NCI-H82 treated with DMSO at 0.1 percent for 48 hours (cell line): Measurements from ENCODE around the gene LSP1.

ENCODE experiments used
- DNase-seq: peaks from one replicate; lab custom pipeline; 2025; ENCODE audit not compliant: unreplicated experiment; lab: John Stamatoyannopoulos, UW

LSP1 gene

GRCh38 chr11:1824221-1825038, 28.5 kb upstream of the LSP1 start:
- DNase-seq: no peak

GRCh38 chr11:1825039-1825740, 27.7 kb upstream of the LSP1 start:
- DNase-seq: no peak

DNA sequence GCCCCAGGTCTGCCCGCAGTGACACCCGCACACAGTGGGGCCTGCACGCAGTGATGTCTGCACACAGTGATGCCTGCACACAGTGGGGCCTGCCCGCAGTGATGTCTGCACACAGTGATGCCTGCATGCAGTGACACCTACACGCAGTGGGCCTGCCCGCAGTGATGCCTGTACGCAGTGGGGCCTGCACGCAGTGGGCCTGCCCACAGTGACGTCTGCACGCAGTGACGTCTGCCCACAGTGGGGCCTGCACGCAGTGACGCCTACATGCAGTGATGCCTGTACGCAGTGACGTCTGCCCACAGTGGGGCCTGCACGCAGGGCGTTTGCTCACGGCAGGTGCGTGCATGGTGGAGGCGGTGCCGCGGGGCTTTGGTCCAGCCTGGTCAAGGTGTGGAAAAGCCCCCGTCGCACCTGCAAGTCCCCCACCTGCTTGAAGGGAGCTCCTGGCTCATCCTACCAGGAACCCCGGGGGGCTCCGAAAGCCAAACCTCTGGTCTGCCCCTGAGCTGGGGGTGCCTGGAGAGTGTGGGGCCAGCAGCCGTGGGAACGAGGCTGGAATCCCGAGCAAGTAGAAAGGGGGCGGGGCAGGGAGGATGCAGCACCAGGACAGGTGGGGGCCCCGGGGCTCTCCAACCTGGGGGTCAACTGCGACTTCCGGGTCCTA, 27.0 kb upstream of the LSP1 start:
- DNase-seq: no peak

DNA sequence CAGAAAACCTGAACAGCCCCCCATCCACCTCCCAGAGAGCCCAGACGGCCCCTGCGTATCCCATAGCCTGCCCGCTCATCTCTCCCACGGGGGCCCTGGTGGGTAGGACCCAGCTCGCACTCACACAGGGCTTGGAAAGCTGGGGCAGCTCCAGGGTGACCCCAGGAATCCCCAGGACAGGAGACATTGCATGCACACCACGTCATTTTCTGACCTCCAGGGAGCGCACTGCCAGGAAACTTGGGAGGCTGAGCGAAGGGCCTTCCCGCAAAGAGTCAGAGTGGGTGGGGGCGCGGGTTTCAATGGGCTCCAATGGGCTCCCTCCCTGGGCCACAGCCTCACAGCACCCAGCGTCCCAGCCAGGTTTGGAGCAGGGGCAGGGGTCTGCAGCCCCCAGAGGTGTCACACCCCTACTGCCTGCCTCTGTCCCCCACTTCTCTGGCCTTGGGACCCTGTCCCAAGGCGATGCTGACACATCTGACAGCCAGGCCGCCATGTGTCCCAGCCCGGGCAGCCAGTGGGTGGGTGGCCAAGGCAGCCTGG, 26.3 kb upstream of the LSP1 start:
- no peak for DNase-seq

GRCh38 chr11:1827095-1827813, 25.6 kb upstream of the LSP1 start:
- DNase-seq: no peak

- DNase-seq: no peak
Observed at GRCh38 chr11:1827931-1828330, 25.0 kb upstream of the LSP1 start.

DNA sequence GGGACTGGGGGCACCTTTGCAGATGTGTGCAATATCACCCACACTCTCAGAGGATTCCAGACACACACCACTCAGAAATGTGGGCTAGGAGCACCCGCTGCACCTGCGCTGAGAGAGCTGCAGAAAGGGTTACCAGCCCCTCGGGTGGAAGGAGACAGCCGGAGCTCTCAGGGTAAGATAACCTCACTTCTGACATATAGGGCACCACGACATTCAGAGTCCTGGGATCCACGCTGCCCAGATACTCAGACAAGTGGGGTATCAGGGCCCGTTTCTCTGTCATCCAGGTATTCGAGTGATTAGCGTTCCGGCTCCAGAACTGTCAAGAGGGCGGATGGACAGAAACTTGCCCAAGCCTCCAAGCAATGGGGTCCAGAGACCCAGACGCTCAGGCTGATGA, 24.3 kb upstream of the LSP1 start:
- DNase-seq: no peak

DNA sequence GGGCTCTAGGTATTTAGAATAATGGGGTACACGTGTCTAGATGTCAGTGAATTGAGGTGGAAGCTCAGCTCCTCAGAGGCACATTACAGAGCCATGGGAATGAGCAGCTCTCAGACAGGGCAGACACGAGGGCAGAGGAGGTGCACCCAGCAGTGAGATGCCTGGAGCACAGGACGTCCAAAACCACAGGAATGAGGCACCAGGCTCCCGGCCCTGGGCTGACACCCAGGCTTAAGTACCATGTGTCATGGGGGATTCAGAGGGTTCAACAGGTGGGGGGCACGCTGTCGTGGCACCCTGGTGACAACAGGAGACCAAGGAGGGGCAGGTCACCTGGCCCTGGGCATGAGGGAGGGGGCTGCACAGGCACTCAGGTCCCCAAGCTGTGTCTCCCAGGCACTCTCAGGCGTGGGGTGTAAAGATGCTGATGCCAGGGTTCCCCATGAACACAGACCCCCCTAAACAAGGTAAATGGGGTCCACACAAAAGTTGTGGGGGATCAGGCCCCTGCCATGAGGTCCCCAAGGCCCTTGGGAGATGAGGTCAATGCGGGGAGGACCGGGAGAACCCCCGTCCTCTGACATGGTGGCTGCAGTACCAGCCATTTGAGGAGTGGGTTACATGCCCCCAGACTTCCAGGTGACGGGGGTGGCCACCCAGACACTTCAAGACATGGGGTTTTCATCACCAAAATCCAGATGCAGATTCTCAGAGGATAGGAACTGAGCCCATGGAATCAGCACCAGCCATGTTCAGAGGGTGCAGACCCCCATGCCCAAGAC, 23.7 kb upstream of the LSP1 start:
- DNase-seq: no peak

GRCh38 chr11:1830004-1830321, 22.9 kb upstream of the LSP1 start:
- no peak for DNase-seq

GRCh38 chr11:1830322-1831223, 22.3 kb upstream of the LSP1 start:
- no peak for DNase-seq

- DNase-seq: no peak
Observed at GRCh38 chr11:1831338-1832210, 21.3 kb upstream of the LSP1 start.

GRCh38 chr11:1832211-1832919, 20.5 kb upstream of the LSP1 start:
- no peak for DNase-seq

DNA sequence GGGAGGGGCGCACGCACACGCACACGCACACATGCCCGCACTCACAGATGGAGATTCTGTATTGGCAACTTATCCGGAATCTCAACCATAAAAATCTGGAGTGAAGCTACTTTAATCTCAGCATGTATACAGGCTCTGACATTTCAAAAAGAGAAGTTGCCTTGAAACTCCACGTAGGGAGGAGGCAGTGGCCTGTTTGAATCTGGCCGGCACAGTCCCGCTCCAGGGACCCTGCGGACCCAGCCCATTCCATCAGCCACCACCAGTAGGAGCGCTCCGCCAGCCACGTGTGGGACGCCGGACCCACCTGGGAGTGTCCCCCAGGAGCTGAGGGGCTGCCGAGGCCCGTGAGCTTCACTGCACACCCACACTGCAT, 20.0 kb upstream of the LSP1 start:
- no peak for DNase-seq

- DNase-seq: no peak
Observed at GRCh38 chr11:1834062-1834610, 18.7 kb upstream of the LSP1 start.

DNA sequence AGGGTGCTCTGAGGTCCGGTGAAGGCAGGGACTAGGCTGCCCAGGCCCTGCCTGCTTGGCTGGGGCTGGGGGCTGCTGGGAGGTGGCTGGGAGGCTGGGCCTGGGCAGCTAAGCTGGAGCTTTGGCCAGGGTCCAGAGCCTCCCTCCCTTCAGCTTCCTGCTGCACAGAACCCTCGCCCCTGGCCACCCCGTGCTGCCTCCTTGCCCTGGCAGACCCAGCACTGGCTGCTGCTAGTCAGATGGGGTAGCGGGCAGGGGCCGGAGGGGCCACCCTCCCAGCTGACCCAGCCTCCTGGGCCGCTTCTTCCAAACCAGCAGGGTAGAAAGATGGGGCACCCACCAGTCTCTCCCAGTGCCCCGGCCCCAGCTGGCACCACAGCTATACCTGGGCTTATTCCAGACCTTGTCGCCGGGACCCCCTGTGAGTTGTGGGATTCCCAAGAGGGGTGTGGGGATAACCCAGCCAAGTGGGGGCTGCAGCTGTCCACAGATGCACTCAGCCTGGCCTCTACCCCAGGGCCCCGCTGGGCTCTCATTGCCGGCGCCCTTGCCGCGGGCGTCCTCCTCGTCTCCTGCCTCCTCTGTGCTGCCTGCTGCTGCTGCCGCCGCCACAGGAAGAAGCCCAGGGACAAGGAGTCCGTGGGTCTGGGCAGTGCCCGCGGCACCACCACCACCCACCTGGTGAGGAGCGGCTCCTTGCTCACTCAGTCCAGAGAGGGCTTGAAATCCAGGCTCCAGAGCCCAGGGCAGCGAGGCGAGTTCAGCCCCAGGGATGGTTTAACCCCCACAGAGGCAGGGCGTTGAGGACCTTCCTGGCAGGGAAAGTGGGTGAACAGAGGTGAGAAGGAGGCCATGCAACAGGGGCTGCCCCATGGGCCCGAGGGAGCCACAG, 17.9 kb upstream of the LSP1 start, which contains the start of gene SYT8:
Gene SYT8, plus strand, starts transcription at position 212 of the 892 bp plus-strand sequence. Its CDS starts 116 bp downstream, at position 328.
- DNase-seq: no peak

- no peak for DNase-seq
Observed at GRCh38 chr11:1835671-1836010, 17.2 kb upstream of the LSP1 start.
